HCT116 (cell line): ENCODE data around the gene RTN4RL1. TPM values are rescaled to one million over a fixed set of nuclear protein-coding genes. Genes with fewer than 3 reads are reported as not detected.

Experiments
- ATAC-seq: fragments of 200-7000 bp; cut with Tn5 transposase; 2 replicates; pipeline ENCODE4 v1.9.1; 2020; ENCODE audit warnings: mild to moderate bottlenecking, moderate library complexity
- BruUV-seq: library from RNA; stranded (reverse); fragments of 400-500 nt; replicated peaks from 2 replicates; lab custom pipeline; 2021; lab: Mats Ljungman, UMichigan
- CTCF ChIA-PET: fragments of 300-600 bp; sonication (Branson Sonifier 250); formaldehyde crosslinking; loops from one replicate; lab custom pipeline; 2021; ENCODE audit warnings: antibody characterized with exemption; lab: Charles Lee
- POLR2A ChIA-PET: fragments of 300-600, 350-600 bp; sonication (Branson Sonifier 250); formaldehyde crosslinking; loops from one replicate; lab custom pipeline; 2021; ENCODE audit warnings: antibody characterized with exemption; lab: Charles Lee
- RAD21 ChIA-PET, 2 experiments: fragments of 300-600 bp; sonication (Branson Sonifier 250); formaldehyde crosslinking; loops; one replicate each; lab custom pipeline; 2023; ENCODE audit warnings: low total read pairs in 2 of 2; ENCODE audit not compliant: uncharacterized antibody in 2 of 2, unreplicated experiment in 2 of 2, low non-redundant PET in 1 of 2; lab: Charles Lee
- DNase-seq: peaks from one replicate; pipeline ENCODE4 v3.0.0-alpha.2; 2010; ENCODE audit warnings: low read depth, low spot score
- H2AFZ ChIP-seq: fragments of 200-600 bp; shearing (Covaris generic), sonication (generic); 2 replicates; pipeline ENCODE4 v1.6.1; 2017; ENCODE audit warnings: low read depth, mixed run types, mixed read lengths, antibody characterized with exemption, low read length; ENCODE audit not compliant: poor library complexity, severe bottlenecking
- H3K27ac ChIP-seq: 2 replicates; pipeline ENCODE4 v1.5.1; 2012; ENCODE audit warnings: low read depth, low read length
- H3K27me3 ChIP-seq: fragments of 200-600 bp; sonication (generic); 2 replicates; pipeline ENCODE4 v1.6.1; 2016; ENCODE audit warnings: mixed run types, low read length, mixed read lengths; ENCODE audit not compliant: insufficient read depth
- H3K36me3 ChIP-seq, 2 experiments: fragments of 200-500 bp in 1 of 2; fragments of 200-600 bp in 1 of 2; sonication (Bioruptor generic) in 1 of 2; sonication (generic) in 1 of 2; 2 replicates each; pipeline versions ENCODE4 v1.5.1 to v1.6.1; 2014 to 2016; ENCODE audit warnings: low read length in 2 of 2, inconsistent platforms in 1 of 2, mixed read lengths in 1 of 2, mixed run types in 1 of 2; ENCODE audit not compliant: insufficient read depth in 2 of 2, control insufficient read depth in 1 of 2
- H3K4me1 ChIP-seq, 2 experiments: fragments of 200-600 bp in 1 of 2; sonication (generic) in 1 of 2; 2 replicates each; pipeline versions ENCODE4 v1.5.1 to v1.6.1; 2012 to 2017; ENCODE audit warnings: low read length in 2 of 2, inconsistent platforms in 1 of 2, mild to moderate bottlenecking in 1 of 2, mixed read lengths in 1 of 2, mixed run types in 1 of 2, moderate library complexity in 1 of 2; ENCODE audit not compliant: insufficient read depth in 2 of 2, control insufficient read depth in 1 of 2
- H3K4me2 ChIP-seq: fragments of 200-600 bp; sonication (generic); 2 replicates; pipeline ENCODE4 v1.6.1; 2017; ENCODE audit warnings: mixed run types, low read length, mixed read lengths
- H3K4me3 ChIP-seq, 2 experiments: fragments of 200-600 bp in 1 of 2; sonication (generic) in 1 of 2; replicated peaks in 1 of 2; 2 replicates each; pipeline ENCODE4 v1.5.1; 2011 to 2016; ENCODE audit warnings: low read length in 2 of 2, control low read depth in 1 of 2, low read depth in 1 of 2, mild to moderate bottlenecking in 1 of 2, mixed read lengths in 1 of 2, mixed run types in 1 of 2
- H3K79me2 ChIP-seq: fragments of 200-600 bp; sonication (generic); 2 replicates; pipeline ENCODE4 v1.6.1; 2017; ENCODE audit warnings: mild to moderate bottlenecking, mixed run types, low read length, moderate library complexity, mixed read lengths; ENCODE audit not compliant: insufficient read depth
- H3K9ac ChIP-seq: fragments of 200-600 bp; sonication (generic); 2 replicates; pipeline ENCODE4 v1.6.1; 2016; ENCODE audit warnings: low read length, mixed read lengths
- H3K9me2 ChIP-seq: fragments of 200-600 bp; sonication (generic), shearing (Covaris generic); 2 replicates; pipeline ENCODE4 v1.6.1; 2017; ENCODE audit warnings: mixed run types, mild to moderate bottlenecking, moderate library complexity; ENCODE audit not compliant: insufficient read depth
- H3K9me3 ChIP-seq, 2 experiments: fragments of 200-500 bp in 1 of 2; fragments of 200-600 bp in 1 of 2; sonication (Bioruptor generic) in 1 of 2; sonication (generic) in 1 of 2; 2 replicates each; pipeline ENCODE4 v1.6.1; 2014 to 2017; ENCODE audit warnings: low read length in 2 of 2, mixed read lengths in 2 of 2, inconsistent platforms in 1 of 2, low read depth in 1 of 2, mild to moderate bottlenecking in 1 of 2, mixed run types in 1 of 2, moderate library complexity in 1 of 2; ENCODE audit not compliant: control insufficient read depth in 1 of 2, insufficient read depth in 1 of 2
- H4K20me1 ChIP-seq: fragments of 200-600 bp; sonication (generic), shearing (Covaris generic); 2 replicates; pipeline ENCODE4 v1.6.1; 2017; ENCODE audit warnings: mixed run types, mild to moderate bottlenecking, moderate library complexity; ENCODE audit not compliant: insufficient read depth
- ATF3 ChIP-seq: IDR thresholded peaks from 2 replicates; pipeline ENCODE4 v1.6.1; 2012
- CEBPB ChIP-seq: IDR thresholded peaks from 2 replicates; pipeline ENCODE4 v1.6.1; 2012; ENCODE audit warnings: low read depth
- CTCF ChIP-seq, 3 experiments: fragments of 200-600 bp in 1 of 3; sonication (generic) in 1 of 3; IDR thresholded peaks in 2 of 3; conservative IDR thresholded peaks in 1 of 3; 2 replicates each; pipeline ENCODE4 v1.5.1; 2012 to 2017; ENCODE audit warnings: low read depth in 2 of 3, low read length in 2 of 3, antibody characterized with exemption in 1 of 3, borderline replicate concordance in 1 of 3, control low read depth in 1 of 3, mild to moderate bottlenecking in 1 of 3, mixed read lengths in 1 of 3, mixed run types in 1 of 3, moderate library complexity in 1 of 3; ENCODE audit not compliant: insufficient read depth in 1 of 3
- EGR1 ChIP-seq: IDR thresholded peaks from 2 replicates; pipeline ENCODE4 v1.6.1; 2012; ENCODE audit warnings: low read depth
- EZH2phosphoT487 ChIP-seq: fragments of 200-600 bp; IDR thresholded peaks from 2 replicates; pipeline ENCODE4 v1.6.1; 2018; ENCODE audit warnings: antibody characterized with exemption, borderline replicate concordance
- FOSL1 ChIP-seq: IDR thresholded peaks from 2 replicates; pipeline ENCODE4 v1.6.1; 2012; ENCODE audit warnings: low read depth
- JUND ChIP-seq: IDR thresholded peaks from 2 replicates; pipeline ENCODE4 v1.6.1; 2012
- MAX ChIP-seq: IDR thresholded peaks from 2 replicates; pipeline ENCODE4 v1.6.1; 2012
- POLR2A ChIP-seq: IDR thresholded peaks from 2 replicates; pipeline ENCODE4 v1.7.0; 2011; ENCODE audit warnings: borderline replicate concordance; ENCODE audit not compliant: insufficient read depth, insufficient read length; ENCODE audit errors: extremely low read depth
- POLR2AphosphoS5 ChIP-seq: IDR thresholded peaks from 2 replicates; pipeline ENCODE4 v1.6.1; 2011; ENCODE audit warnings: mild to moderate bottlenecking, low read depth, low read length, moderate library complexity
- RAD21 ChIP-seq: IDR thresholded peaks from 2 replicates; pipeline ENCODE4 v1.6.1; 2012; ENCODE audit warnings: low read depth, mild to moderate bottlenecking
- REST ChIP-seq: IDR thresholded peaks from 2 replicates; pipeline ENCODE4 v1.6.1; 2012; ENCODE audit warnings: low read depth
- SIN3A ChIP-seq: IDR thresholded peaks from 2 replicates; pipeline ENCODE4 v1.6.1; 2012; ENCODE audit warnings: low read depth
- SP1 ChIP-seq: IDR thresholded peaks from 2 replicates; pipeline ENCODE4 v1.6.1; 2012; ENCODE audit warnings: low read depth
- SRF ChIP-seq: IDR thresholded peaks from 2 replicates; pipeline ENCODE4 v1.6.1; 2012; ENCODE audit warnings: low read depth
- YY1 ChIP-seq: IDR thresholded peaks from 2 replicates; pipeline ENCODE4 v1.6.1; 2011; ENCODE audit warnings: low read length, low read depth, moderate library complexity, mild to moderate bottlenecking; ENCODE audit not compliant: insufficient replicate concordance; ENCODE audit errors: extremely low read depth
- ZBTB33 ChIP-seq: IDR thresholded peaks from 2 replicates; pipeline ENCODE4 v1.6.1; 2011; ENCODE audit warnings: mild to moderate bottlenecking, low read length, moderate library complexity; ENCODE audit not compliant: insufficient replicate concordance; ENCODE audit errors: extremely low read depth
- ZFX ChIP-seq: fragments of 450-650 bp; IDR thresholded peaks from 2 replicates; pipeline ENCODE4 v1.6.1; 2017
- ZNF274 ChIP-seq: fragments of 200-500 bp; sonication (Bioruptor generic); IDR thresholded peaks from 2 replicates; pipeline ENCODE4 v1.6.1; 2014; ENCODE audit warnings: mild to moderate bottlenecking, low read depth, low read length, inconsistent platforms
- intact Hi-C: fragments of 100-400 bp; cut with micrococcal nuclease; formaldehyde crosslinking; loops from 2 replicates; pipeline ENCODE4 v1.10.0; 2022
- total RNA-seq: library from RNA; stranded (reverse); gene quantifications from one replicate; pipeline ENCODE4 v1.2.1, GENCODE V29; 2021; ENCODE audit not compliant: unreplicated experiment

The RTN4RL1 gene
- total RNA-seq, 1 experiment from 2014 or later, result 3.7 TPM

- no peaks in the 10 kb centered on the region for H3K9me2 ChIP-seq
- no peaks in the 10 kb centered on the region for H4K20me1 ChIP-seq
- H3K36me3 ChIP-seq, result no peaks in the 10 kb centered on the region
- ChIA-PET CTCF (no interaction called here), RAD21 (no interaction called here), POLR2A (no interaction called here)
- H3K4me3 ChIP-seq, result no peak overlapping the region
- DNase-seq (no peak), ATAC-seq (no peak)
- H3K79me2 ChIP-seq, result no peaks in the 10 kb centered on the region
- intact Hi-C loops, result no loop called here
- no peaks in the 10 kb centered on the region for H3K27me3 ChIP-seq
- H3K9me3 ChIP-seq, result no peaks in the 10 kb centered on the region
- no peak overlapping the region for H3K27ac ChIP-seq
- no peak overlapping the region for H3K4me2 ChIP-seq
- H3K9ac ChIP-seq, result no peak overlapping the region
- no peak overlapping the region for H2AFZ ChIP-seq
- no peak for TF ChIP-seq YY1
- no peak for TF ChIP-seq RAD21
- TF ChIP-seq ZFX, result no peak
- no peak for TF ChIP-seq REST
- no peak for TF ChIP-seq EGR1
- no peak for TF ChIP-seq CTCF (IDR thresholded peaks at IDR 0.05 in 2 of 3, conservative IDR thresholded peaks at IDR 0.05 in 1 of 3; ENCODE audit: borderline replicate concordance in 1 of 3, insufficient read depth in 1 of 3, low read depth in 2 of 3, low read length in 2 of 3)
- no peak for TF ChIP-seq EZH2phosphoT487
- no peak for TF ChIP-seq MAX
- TF ChIP-seq JUND, result no peak
- TF ChIP-seq ATF3, result no peak
- no peak for TF ChIP-seq POLR2A
- TF ChIP-seq SRF, result no peak
- TF ChIP-seq SP1, result no peak
- no peak for TF ChIP-seq POLR2AphosphoS5
- no peak for TF ChIP-seq SIN3A
- no peak for TF ChIP-seq ZNF274
- TF ChIP-seq CEBPB, result no peak
- TF ChIP-seq ZBTB33, result no peak
- no peak for TF ChIP-seq FOSL1
- H3K4me1 ChIP-seq, result no peaks in the 10 kb centered on the region
- BruUV-seq, result no TSS peak
Measured at GRCh38 chr17:1930337-1930645, 94.8 kb downstream of the RTN4RL1 start.
